Mucosa of stomach (tissue), 1 donor: ENCODE measurements around the gene GABRB1.

Source experiments
- H3K27me3 ChIP-seq: one replicate; pipeline ENCODE4 v1.7.0; 2013; ENCODE audit warnings: mild to moderate bottlenecking, low read length; ENCODE audit not compliant: control insufficient read depth, insufficient read depth
- H3K36me3 ChIP-seq: one replicate; pipeline ENCODE4 v1.7.0; 2013; ENCODE audit warnings: low read length; ENCODE audit not compliant: control insufficient read depth, insufficient read depth
- H3K4me1 ChIP-seq: one replicate; pipeline ENCODE4 v1.7.0; 2013; ENCODE audit warnings: mild to moderate bottlenecking, low read length; ENCODE audit not compliant: control insufficient read depth, insufficient read depth
- H3K4me3 ChIP-seq: one replicate; pipeline ENCODE4 v1.7.0; 2013; ENCODE audit warnings: low read length
- H3K9ac ChIP-seq: one replicate; pipeline ENCODE4 v1.7.0; 2013; ENCODE audit warnings: mild to moderate bottlenecking, low read length, moderate library complexity
- H3K9me3 ChIP-seq: one replicate; pipeline ENCODE4 v1.7.0; 2013; ENCODE audit warnings: mild to moderate bottlenecking, low read length, moderate library complexity; ENCODE audit not compliant: control insufficient read depth
- donor health status: Pancreatic carcinoma.

Gene GABRB1

DNA sequence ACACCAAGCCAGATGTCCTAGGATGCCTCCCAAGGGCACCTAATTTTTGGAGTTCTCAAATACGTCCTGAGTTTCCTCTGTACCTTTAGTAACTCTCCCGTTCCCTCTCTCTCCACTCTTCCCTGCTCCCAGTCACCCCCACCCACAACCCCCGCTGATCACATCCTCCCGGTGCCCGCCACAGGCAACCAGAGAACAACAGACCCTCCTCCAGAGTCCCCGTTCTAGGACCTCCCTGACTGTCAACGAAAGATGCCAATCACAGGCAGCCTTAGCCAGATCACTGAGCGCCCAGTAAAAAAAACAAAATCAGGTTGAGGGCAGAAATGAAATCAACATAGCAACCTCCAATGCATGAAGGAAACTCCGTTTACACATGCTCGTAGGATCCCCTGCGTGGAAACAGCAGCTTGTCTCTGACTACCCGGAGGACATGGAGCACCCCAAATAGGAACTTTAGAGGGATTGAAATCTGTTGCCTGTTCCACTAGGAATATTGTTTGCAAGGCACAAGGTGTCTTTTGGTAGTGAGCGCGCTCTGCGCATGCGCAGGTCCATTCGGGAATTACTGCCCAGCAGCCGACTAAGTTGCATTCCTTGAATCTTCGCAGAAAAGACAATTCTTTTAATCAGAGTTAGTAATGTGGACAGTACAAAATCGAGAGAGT lies at the start of gene GABRB1:
Gene GABRB1, plus strand, starts transcription at position 557 of the 668 bp plus-strand sequence.
- H3K4me3 ChIP-seq, result peak within 1 kb of the TSS; percentile 53
- no peaks in the 10 kb centered on the region for H3K36me3 ChIP-seq
- no peaks in the 10 kb centered on the region for H3K4me1 ChIP-seq
- peaks cover 19% of the 10 kb centered on the region for H3K27me3 ChIP-seq
- H3K9me3 ChIP-seq, result no peaks in the 10 kb centered on the region
- peak within 1 kb of the TSS; percentile 34 for H3K9ac ChIP-seq

DNA sequence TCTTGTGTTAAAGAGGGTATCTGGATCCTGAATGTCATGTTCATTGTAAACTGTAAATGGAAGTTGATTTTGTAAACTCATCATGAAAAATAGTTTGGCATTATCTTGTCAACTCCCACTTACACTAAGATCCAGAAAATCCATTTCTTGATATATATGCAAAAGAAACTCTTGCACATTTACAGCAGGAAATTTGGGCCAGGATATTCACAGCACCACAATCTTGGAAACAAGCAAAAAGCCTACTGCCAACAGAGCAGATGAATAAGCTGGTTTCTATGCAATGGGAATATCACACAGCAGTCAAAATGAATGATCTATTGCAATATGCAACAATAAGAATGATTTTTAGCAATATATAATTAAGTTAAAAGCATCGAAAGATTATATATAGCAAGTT lies 46.6 kb upstream of the GABRB1 start:
- Histone ChIP-seq H3K27me3 (no peaks in the 10 kb centered on the region), H3K4me1 (no peaks in the 10 kb centered on the region), H3K4me3 (no peak overlapping the region), H3K9ac (no peak overlapping the region), H3K9me3 (no peaks in the 10 kb centered on the region), H3K36me3 (no peaks in the 10 kb centered on the region)

DNA sequence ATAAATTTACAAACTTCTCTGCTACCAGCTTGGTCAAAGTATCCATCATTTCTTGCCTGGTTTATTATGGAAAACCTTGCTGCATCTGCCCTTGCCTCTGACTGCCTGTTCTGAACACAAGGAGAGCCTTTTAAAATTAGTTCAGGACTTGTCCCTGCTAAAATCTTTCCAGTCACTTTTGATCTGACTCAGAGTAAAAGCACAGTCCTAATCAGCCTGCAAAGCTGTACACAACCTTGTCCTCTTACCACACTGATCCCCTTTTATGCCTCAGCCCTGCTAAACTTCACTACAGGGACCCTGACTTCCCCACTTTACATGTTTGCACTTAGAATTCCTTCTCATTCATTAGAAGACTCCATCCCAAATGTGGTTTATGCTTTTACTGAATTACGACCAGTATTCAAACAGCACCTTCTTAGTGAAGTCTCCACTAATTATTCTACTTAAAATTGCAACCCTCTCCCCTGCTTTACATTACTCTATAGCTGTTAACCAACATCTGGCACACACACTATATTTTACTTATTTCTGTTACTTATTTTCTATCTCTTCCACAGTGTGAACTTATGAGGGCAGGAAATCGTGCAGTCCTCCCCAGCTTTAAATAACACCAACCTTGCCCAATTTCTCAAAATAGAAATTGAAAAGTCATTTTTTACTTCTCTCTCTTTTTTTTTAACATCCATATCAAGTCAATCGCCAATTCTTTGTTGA lies 44.3 kb upstream of the GABRB1 start:
- Histone ChIP-seq H3K4me1 (no peaks in the 10 kb centered on the region), H3K9ac (no peak overlapping the region), H3K4me3 (no peak overlapping the region), H3K27me3 (no peaks in the 10 kb centered on the region), H3K9me3 (no peaks in the 10 kb centered on the region), H3K36me3 (no peaks in the 10 kb centered on the region)

DNA sequence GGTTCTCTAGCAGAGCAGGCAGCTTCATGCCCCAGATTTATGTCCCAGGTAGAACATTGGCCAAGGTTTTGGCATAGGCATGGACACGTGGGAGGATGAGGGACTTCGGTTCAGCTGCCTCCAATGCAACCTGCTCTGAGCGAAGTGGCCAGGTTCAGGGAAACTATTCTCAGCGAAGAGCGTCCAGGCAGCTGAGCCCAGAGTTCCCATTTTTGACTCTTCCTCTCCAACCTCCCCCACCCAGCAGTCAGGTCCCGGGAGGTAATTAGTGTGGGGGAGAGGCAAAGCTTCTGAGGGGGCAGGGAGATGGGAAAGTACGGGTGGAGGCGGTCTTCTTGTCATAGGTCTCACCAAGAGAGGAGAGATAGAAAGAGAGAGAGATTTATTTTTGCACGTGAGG lies 39.0 kb upstream of the GABRB1 start:
- Histone ChIP-seq H3K27me3 (peaks cover 22% of the 10 kb centered on the region), H3K9me3 (no peaks in the 10 kb centered on the region), H3K4me1 (no peaks in the 10 kb centered on the region), H3K4me3 (no peak overlapping the region), H3K36me3 (no peaks in the 10 kb centered on the region), H3K9ac (no peak overlapping the region)

DNA sequence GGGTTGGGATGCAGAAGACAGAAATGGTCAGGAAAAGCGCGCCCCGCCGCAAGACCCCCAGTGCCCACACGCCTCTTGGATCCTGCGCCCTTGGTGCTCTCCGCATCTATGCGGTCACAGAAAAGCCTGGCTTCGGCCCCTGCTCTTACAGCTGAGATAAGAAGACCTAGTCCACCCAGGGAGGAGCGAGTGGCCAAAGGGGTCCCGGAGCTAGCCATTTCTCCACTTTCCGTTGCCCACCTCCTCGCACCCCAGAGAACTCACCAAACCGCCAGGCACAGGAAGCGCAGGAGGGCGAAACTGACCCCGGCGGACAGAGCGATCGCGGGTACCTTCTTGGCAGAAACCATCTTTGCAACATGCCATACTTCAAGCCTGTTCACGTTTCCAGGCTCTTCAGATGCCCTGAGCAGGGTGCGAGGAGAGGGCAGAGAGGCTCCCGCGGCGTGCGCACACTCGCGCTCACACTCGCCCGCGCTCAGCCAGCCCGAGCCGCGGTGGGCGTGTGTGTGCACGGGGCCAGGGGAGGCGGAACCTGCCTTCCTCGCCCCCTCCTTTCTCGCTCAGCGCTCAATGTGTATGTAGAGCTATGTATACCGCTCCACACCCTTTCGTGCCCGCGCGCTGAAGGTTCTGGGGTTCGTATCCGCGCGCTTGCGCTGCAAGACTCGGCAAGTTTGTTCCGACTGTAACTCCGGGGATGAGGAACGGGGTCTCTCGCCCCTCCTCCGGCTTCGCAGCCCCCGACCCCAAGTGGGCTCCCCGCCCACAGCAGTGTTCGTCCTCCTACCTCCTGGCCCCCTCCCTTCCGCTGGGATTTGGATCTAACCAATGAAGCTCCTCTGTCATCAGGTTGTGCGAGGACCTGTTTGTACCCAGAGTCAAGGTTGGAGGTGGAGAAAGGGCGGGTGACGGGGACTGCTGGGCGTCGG lies 38.0 kb upstream of the GABRB1 start, which contains the start of gene GABRA4:
Gene GABRA4, minus strand, starts transcription at position 507 of the 932 bp plus-strand sequence. Its CDS starts 157 bp downstream, at position 350.
- no peaks in the 10 kb centered on the region for H3K36me3 ChIP-seq
- H3K4me3 ChIP-seq, result no peak within 1 kb of the TSS
- H3K9ac ChIP-seq, result no peak within 1 kb of the TSS
- no peaks in the 10 kb centered on the region for H3K4me1 ChIP-seq
- no peaks in the 10 kb centered on the region for H3K9me3 ChIP-seq
- peaks cover 22% of the 10 kb centered on the region for H3K27me3 ChIP-seq

DNA sequence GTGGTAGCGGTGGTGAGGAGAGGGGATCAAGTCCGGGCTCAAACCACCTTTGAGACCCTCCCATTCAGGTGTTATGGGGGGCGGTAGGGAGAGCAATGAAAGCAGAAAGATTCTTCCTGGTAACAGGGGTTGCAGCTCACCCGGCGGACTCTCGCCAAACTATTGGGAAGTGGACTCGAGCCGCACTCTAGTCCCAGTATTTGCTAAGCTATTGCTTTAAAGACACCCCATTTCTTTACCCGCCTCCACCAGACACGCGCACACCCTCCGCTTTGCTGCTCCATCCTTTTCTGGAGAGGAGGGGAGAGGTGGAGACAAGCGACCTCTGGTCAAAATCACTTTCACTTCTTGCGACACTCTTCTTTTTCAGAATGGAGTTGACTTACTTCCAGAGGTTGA lies 37.4 kb upstream of the GABRB1 start:
- Histone ChIP-seq H3K36me3 (no peaks in the 10 kb centered on the region), H3K9ac (no peak overlapping the region), H3K9me3 (no peaks in the 10 kb centered on the region), H3K4me3 (no peak overlapping the region), H3K4me1 (no peaks in the 10 kb centered on the region), H3K27me3 (peaks cover 22% of the 10 kb centered on the region)

DNA sequence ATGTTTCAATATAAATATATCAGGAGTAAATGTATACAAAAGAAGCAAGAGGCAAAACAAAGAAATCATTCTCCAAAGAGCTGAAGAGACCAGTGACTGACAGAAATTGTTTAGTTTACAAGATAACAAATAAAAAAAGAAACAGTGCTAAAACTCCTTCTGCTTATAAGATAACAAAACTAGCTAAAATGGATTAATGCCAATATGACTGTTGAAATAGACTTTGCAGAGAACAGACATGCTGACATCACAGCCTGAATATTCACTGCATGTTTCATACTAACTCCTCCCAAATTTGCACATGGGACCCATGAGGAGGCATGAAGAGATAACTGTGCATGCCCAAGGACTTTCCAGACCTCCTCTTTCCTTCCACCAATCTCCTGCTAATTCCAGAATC lies 31.8 kb upstream of the GABRB1 start:
- Histone ChIP-seq H3K9me3 (no peaks in the 10 kb centered on the region), H3K9ac (no peak overlapping the region), H3K36me3 (no peaks in the 10 kb centered on the region), H3K27me3 (no peaks in the 10 kb centered on the region), H3K4me3 (no peak overlapping the region), H3K4me1 (no peaks in the 10 kb centered on the region)

DNA sequence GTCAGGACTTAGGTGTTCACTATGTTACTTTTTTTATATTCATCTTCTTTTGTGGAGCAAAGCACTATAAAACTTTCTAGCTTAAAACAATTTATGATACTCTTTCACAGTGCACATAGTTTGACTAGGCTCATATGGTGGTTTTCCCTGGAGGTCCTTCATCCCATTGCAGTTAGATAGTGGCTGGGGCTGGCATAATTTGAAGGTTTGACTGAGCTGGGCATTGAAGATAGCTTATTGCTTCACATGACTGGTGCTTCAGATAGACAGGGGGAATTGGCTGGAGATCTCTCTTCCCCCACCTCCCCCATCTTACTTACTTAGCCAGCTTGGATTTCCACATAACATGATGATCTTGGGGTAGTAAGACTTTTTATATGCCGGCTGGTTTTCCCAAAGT lies 31.0 kb upstream of the GABRB1 start:
- H3K9me3 ChIP-seq, result no peaks in the 10 kb centered on the region
- no peaks in the 10 kb centered on the region for H3K36me3 ChIP-seq
- no peak overlapping the region for H3K4me3 ChIP-seq
- H3K27me3 ChIP-seq, result no peaks in the 10 kb centered on the region
- no peak overlapping the region for H3K9ac ChIP-seq
- no peaks in the 10 kb centered on the region for H3K4me1 ChIP-seq

DNA sequence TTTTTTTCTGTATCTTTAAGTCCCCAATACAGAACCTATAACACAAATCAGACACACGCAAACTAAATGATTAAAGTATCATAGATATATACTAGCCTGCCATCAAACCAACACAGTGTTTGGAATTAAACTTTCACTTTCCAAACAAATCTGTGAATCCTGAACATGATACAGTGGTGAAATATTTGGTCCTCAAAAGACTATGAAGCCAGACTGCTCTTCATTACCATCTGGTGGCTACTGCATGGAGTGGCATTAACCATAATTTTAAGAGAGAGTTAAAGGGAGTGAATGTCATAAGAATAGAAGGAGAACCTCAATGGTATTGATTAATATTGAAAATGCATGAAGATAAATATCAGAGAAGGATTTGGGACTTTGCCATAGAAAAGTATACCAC lies 28.8 kb upstream of the GABRB1 start:
- Histone ChIP-seq H3K27me3 (no peaks in the 10 kb centered on the region), H3K4me1 (no peaks in the 10 kb centered on the region), H3K4me3 (no peak overlapping the region), H3K9ac (no peak overlapping the region), H3K36me3 (no peaks in the 10 kb centered on the region), H3K9me3 (no peaks in the 10 kb centered on the region)

DNA sequence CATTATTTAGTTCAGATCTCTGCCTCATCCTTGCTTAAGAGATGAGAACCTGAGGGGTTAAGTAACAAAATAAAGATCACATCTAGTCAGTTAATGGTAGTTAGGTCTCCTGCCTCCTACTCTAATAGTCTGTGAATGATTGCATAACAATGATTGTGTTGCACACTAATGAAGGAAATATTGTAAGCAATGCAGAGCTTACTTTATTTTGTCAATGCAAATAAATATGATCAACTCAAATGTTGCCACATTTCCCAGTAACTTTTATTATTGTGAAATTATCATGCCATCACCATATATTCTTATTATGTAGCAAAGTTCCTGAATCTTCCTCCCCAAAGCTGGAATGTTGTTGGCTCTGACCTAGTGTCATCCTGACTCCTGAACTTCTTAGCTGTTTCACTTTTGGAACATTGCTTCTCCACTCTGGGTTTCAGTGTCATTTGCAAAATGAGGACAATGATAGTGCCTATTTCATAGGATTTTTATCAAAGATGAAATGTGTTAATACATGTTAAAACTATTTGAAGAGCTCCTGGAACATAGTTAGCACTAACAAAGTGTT lies 20.9 kb upstream of the GABRB1 start:
- Histone ChIP-seq H3K36me3 (no peaks in the 10 kb centered on the region), H3K9me3 (no peaks in the 10 kb centered on the region), H3K4me1 (peaks cover 6% of the 10 kb centered on the region), H3K27me3 (no peaks in the 10 kb centered on the region), H3K4me3 (no peak overlapping the region), H3K9ac (peak overlapping the region; percentile 41)

DNA sequence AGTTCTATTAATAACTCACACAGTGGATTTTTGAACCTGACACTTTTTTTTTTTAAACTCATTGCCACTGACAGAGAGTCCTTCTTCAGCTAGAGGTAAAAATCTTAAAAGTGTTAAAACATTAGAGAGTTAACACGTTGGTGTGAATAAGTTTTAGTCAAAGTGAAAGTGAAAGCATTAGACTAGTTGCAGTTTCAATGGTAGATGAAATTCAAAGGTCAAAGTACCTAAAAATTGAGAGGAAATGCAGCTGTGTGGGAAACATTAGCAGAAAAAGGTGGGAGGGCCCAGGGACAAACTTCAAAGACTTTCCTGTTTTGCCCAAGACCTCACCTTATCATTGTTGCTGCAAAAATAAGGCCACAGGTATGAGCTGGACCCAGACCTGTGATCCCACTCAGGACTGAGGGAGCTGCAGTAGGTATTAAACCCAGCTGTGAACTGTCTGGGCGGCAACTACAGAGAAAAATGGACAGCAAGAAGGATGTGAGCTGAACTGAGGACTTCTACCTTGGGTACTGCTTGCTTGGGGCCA lies 20.4 kb upstream of the GABRB1 start:
- H3K4me3 ChIP-seq, result no peak overlapping the region
- peak overlapping the region; percentile 41 for H3K9ac ChIP-seq
- H3K9me3 ChIP-seq, result no peaks in the 10 kb centered on the region
- H3K4me1 ChIP-seq, result peaks cover 6% of the 10 kb centered on the region
- H3K36me3 ChIP-seq, result no peaks in the 10 kb centered on the region
- H3K27me3 ChIP-seq, result no peaks in the 10 kb centered on the region
